Nephron (organoid): ENCODE measurements around the gene BACH2.
A peak's percentile ranks its signal among the peaks of the same experiment; 100 is the strongest.

Experiments used
- H3K27ac Mint-ChIP-seq, 3 experiments: 2 replicates each; pipeline ENCODE4 v1.8.0; 2020; ENCODE audit warnings: mixed read lengths in 3 of 3, mild to moderate bottlenecking in 2 of 3, moderate library complexity in 1 of 3
- H3K27me3 Mint-ChIP-seq: 2 replicates; pipeline ENCODE4 v1.8.0; 2021; ENCODE audit warnings: low read depth, mild to moderate bottlenecking, moderate library complexity, mixed read lengths
- H3K36me3 Mint-ChIP-seq: 2 replicates; pipeline ENCODE4 v1.8.0; 2020; ENCODE audit warnings: low read depth, mixed read lengths
- H3K4me1 Mint-ChIP-seq: 2 replicates; pipeline ENCODE4 v1.8.0; 2020; ENCODE audit warnings: mixed read lengths
- H3K4me3 Mint-ChIP-seq, 3 experiments: 2 replicates each; pipeline ENCODE4 v1.8.0; 2020; ENCODE audit warnings: mild to moderate bottlenecking in 3 of 3, mixed read lengths in 3 of 3, moderate library complexity in 2 of 3
- H3K9me3 Mint-ChIP-seq: 2 replicates; pipeline ENCODE4 v1.8.0; 2020; ENCODE audit warnings: mixed read lengths
- TF ChIP-seq, protein P1 (sequence below), 3 experiments: fragments of 200-600 bp; sonication (generic); IDR thresholded peaks; one replicate each; pipeline ENCODE4 v1.5.0; 2021; ENCODE audit warnings: antibody characterized with exemption in 3 of 3; ENCODE audit not compliant: unreplicated experiment in 3 of 3

BACH2 gene

GRCh38 chr6:90278129-90278528 lies 18.5 kb downstream of the BACH2 start:
- Mint-ChIP-seq H3K36me3 (peaks cover 5% of the 10 kb centered on the region), H3K4me1 (peaks cover 8% of the 10 kb centered on the region), H3K9me3 (peaks cover 3% of the 10 kb centered on the region), H3K27me3 (no peaks in the 10 kb centered on the region), H3K4me3 (no peak overlapping the region), H3K27ac (no peak overlapping the region)
- TF ChIP-seq, protein P1, sequence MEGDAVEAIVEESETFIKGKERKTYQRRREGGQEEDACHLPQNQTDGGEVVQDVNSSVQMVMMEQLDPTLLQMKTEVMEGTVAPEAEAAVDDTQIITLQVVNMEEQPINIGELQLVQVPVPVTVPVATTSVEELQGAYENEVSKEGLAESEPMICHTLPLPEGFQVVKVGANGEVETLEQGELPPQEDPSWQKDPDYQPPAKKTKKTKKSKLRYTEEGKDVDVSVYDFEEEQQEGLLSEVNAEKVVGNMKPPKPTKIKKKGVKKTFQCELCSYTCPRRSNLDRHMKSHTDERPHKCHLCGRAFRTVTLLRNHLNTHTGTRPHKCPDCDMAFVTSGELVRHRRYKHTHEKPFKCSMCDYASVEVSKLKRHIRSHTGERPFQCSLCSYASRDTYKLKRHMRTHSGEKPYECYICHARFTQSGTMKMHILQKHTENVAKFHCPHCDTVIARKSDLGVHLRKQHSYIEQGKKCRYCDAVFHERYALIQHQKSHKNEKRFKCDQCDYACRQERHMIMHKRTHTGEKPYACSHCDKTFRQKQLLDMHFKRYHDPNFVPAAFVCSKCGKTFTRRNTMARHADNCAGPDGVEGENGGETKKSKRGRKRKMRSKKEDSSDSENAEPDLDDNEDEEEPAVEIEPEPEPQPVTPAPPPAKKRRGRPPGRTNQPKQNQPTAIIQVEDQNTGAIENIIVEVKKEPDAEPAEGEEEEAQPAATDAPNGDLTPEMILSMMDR (IDR thresholded peaks at IDR 0.05; ENCODE audit: unreplicated experiment in 3 of 3), result no peak

DNA sequence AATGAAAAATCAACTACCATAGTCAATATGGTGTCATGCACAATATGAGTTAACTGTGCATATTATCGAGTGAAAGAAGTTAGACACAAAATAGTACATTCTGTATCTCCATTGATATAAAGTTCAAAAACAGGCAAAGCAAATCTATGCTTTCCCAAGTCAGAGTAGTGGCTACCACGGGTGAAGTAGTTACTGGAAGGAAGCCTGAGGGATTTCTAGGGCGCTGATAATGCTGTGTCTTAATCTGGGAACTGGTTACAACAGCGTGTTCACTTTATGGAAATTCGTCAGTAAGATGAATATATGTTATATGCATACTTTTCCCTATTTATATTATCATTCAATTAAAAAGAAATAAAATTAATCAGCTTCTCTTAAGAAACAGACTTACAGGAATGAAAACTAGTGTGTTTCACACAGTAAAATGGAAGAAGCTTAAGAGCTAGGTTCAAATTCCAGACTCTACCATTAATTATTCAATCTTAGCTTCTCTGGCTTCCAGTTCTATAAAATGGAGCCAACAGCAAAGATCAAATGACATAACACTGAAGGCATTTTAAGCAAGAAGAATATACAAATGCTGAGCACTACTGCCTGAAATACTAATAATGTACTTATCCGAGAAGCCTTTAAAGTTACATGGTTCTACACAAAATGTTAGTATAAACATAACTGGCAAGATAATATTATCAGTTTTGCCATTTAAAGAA lies 19.2 kb downstream of the BACH2 start:
- Mint-ChIP-seq H3K36me3 (peaks cover 9% of the 10 kb centered on the region), H3K27me3 (no peaks in the 10 kb centered on the region), H3K4me3 (no peak overlapping the region), H3K27ac (no peak overlapping the region), H3K4me1 (peaks cover 8% of the 10 kb centered on the region), H3K9me3 (peaks cover 4% of the 10 kb centered on the region)
- TF ChIP-seq, protein P1 (IDR thresholded peaks at IDR 0.05; ENCODE audit: unreplicated experiment in 3 of 3), result no peak

DNA sequence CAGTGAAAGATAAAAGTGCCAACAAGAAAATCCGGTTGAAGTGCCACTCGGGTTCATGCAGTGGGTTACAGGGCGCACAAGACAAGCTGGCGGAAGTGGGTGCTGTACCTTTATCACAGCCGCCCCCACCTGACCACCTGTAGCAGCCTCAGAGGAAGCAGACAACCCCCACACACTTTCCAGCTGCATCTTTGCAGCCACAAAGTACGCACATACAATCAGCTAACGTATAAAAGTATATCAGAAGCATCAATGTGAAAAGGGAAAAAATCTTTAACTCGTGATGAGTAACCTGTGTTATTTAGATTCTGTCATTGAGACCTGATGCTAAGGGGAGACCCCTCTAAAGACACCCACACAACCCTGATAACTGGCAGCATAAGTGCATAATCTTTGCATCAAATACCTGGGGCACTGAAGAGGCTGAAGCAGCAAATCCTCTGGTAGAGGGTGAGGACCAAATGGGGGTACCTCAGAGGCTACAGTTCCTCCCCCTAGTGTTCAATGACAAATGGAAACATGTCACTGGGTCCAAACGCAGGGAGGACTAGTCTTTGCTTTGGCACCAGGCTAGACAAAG lies 22.1 kb downstream of the BACH2 start:
- H3K27ac Mint-ChIP-seq, result peak overlapping the region in 1 of 3 experiments; percentile 30
- TF ChIP-seq, protein P1 (IDR thresholded peaks at IDR 0.05; ENCODE audit: unreplicated experiment in 3 of 3), result no peak
- peaks cover 24% of the 10 kb centered on the region for H3K9me3 Mint-ChIP-seq
- H3K27me3 Mint-ChIP-seq, result no peaks in the 10 kb centered on the region
- H3K4me3 Mint-ChIP-seq, result no peak overlapping the region
- peaks cover 34% of the 10 kb centered on the region for H3K36me3 Mint-ChIP-seq
- H3K4me1 Mint-ChIP-seq, result peaks cover 8% of the 10 kb centered on the region

DNA sequence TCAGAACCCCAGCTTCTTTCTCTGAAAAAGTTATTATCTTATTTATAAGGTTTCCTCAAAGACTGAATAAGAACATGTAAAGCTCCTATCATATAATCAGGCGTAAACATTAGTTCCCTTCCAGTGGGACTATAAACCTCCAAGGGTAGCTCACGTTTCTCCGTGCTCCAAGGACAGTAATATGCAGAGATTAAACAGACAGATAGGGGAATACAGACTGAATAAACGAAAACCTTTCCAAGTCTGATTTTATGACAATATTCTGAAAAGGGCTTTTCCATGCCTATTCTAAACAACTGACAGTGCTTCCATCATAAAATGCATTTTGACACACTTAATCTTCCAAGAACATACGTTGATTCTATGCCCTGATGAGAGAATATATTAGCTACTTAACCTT lies 22.8 kb downstream of the BACH2 start:
- H3K4me1 Mint-ChIP-seq, result peaks cover 8% of the 10 kb centered on the region
- H3K36me3 Mint-ChIP-seq, result peaks cover 36% of the 10 kb centered on the region
- TF ChIP-seq, protein P1 (IDR thresholded peaks at IDR 0.05; ENCODE audit: unreplicated experiment in 3 of 3), result no peak
- no peaks in the 10 kb centered on the region for H3K27me3 Mint-ChIP-seq
- no peak overlapping the region for H3K4me3 Mint-ChIP-seq
- peaks cover 24% of the 10 kb centered on the region for H3K9me3 Mint-ChIP-seq
- peak overlapping the region in 2 of 3 experiments; percentile 30 to 32 for H3K27ac Mint-ChIP-seq

GRCh38 chr6:90272895-90273294 lies 23.7 kb downstream of the BACH2 start:
- Mint-ChIP-seq H3K27ac (no peak overlapping the region), H3K27me3 (no peaks in the 10 kb centered on the region), H3K4me1 (peaks cover 8% of the 10 kb centered on the region), H3K36me3 (peaks cover 37% of the 10 kb centered on the region), H3K4me3 (no peak overlapping the region), H3K9me3 (peaks cover 24% of the 10 kb centered on the region)
- TF ChIP-seq, protein P1 (IDR thresholded peaks at IDR 0.05; ENCODE audit: unreplicated experiment in 3 of 3), result no peak

DNA sequence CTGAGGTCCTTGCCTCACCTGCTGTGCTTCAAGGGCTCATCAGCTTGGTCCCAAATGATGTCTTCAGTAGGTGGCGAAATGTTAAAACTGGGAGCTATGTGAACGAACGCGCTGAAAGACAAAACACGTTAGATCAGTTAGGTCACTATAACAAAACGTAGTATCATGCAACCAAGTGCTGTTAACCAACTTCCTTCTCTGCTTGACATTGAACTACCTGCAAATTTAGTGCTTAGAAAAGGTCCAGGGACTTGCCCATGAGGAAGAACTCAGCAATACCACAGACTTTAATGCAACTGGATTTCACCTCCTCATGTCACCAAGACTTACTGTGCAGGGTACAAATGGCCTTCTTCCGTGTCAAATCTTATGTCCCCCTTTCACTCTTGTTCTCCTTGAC lies 24.8 kb downstream of the BACH2 start:
- Mint-ChIP-seq H3K27me3 (no peaks in the 10 kb centered on the region), H3K4me3 (no peak overlapping the region), H3K4me1 (peaks cover 8% of the 10 kb centered on the region), H3K36me3 (peaks cover 37% of the 10 kb centered on the region), H3K27ac (no peak overlapping the region), H3K9me3 (peaks cover 24% of the 10 kb centered on the region)
- TF ChIP-seq, protein P1 (IDR thresholded peaks at IDR 0.05; ENCODE audit: unreplicated experiment in 3 of 3), result no peak
